Measurements from ENCODE around the gene ALPL. TPM values are rescaled to one million over a fixed set of nuclear protein-coding genes. Genes with fewer than 3 reads are reported as not detected.

The ALPL gene
- total RNA-seq, 1 experiment from 2014 or later, result 4.8 TPM

DNA sequence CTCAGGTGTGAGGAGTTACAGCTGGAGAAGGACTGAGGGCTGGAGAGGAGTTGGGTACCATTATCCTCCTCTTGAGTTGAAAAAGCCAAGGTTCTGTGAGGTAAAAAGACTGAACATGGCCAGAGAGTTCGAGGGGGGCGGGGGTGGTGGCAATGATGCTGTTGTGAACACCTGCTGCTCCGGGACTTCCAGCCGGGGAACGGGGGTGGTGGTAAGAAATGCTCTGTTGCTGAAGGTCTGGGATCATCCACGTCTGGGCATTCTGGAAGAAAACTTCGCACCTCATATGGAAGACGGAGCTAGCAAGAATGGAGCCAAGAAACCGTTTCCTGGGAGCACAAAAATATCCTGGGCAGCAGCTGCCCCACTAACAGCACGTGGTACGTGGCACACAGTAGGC, 20.1 kb upstream of the ALPL start:
- CTCF ChIA-PET, result no interaction called here
- POLR2A ChIA-PET (ENCODE audit: low non-redundant PET), result no interaction called here

DNA sequence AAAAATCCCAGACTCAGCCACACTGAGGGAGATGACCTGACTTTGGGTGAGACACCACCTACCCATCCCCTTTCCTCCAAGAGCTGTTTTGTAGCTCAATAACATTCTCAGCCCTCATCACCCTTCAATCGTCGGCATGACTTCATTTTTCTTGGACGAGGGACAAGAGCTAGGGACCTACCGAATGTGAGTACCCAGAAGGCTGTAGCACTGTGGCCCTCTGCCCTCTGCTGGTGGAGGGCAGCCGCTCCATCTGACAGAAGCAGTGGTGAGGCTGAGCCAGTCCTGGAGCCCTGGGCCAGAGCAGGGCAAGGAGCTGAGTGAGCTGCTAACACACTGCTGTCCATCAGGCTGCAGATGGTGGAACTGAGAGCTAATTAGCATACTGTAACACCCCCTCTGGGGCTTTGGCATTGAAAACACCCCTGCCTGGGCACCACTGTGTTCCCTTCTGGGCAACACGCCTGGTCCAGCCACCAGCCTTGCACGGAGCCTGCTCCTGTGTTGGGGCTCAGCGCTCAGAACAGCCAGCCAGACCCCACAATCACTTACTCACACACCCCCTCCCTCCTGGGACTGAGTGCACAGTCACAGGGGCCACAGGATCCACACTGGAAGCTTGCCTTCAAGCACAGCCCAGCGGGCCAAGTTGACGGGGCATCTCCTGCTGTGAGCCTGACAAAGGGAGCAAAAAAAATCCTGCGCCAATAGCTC, 18.3 kb upstream of the ALPL start:
- H3K27ac ChIP-seq (ENCODE audit: low read depth, low read length, poor library complexity, severe bottlenecking), result no peak overlapping the region
- no TSS peak for BruUV-seq (replicated peaks)
- no peaks in the 10 kb centered on the region for H3K36me3 ChIP-seq (ENCODE audit: insufficient read depth, low read length, poor library complexity, severe bottlenecking)
- intact Hi-C loops (cut with micrococcal nuclease; ENCODE audit: unreplicated experiment), result no loop called here
- no peak for TF ChIP-seq EZH2 (IDR thresholded peaks at IDR 0.05; ENCODE audit: borderline replicate concordance, low read depth, low read length, poor library complexity, severe bottlenecking)
- TF ChIP-seq, protein P1, sequence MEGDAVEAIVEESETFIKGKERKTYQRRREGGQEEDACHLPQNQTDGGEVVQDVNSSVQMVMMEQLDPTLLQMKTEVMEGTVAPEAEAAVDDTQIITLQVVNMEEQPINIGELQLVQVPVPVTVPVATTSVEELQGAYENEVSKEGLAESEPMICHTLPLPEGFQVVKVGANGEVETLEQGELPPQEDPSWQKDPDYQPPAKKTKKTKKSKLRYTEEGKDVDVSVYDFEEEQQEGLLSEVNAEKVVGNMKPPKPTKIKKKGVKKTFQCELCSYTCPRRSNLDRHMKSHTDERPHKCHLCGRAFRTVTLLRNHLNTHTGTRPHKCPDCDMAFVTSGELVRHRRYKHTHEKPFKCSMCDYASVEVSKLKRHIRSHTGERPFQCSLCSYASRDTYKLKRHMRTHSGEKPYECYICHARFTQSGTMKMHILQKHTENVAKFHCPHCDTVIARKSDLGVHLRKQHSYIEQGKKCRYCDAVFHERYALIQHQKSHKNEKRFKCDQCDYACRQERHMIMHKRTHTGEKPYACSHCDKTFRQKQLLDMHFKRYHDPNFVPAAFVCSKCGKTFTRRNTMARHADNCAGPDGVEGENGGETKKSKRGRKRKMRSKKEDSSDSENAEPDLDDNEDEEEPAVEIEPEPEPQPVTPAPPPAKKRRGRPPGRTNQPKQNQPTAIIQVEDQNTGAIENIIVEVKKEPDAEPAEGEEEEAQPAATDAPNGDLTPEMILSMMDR (conservative IDR thresholded peaks at IDR 0.05; ENCODE audit: low read depth, low read length), result peak; percentile 52
- POLR2A ChIA-PET (ENCODE audit: low non-redundant PET), result no interaction called here
- peaks cover 19% of the 10 kb centered on the region for H3K4me1 ChIP-seq (ENCODE audit: insufficient read depth, low read length, poor library complexity, severe bottlenecking)
- no peak overlapping the region for H3K4me3 ChIP-seq (ENCODE audit: low read depth, low read length, poor library complexity, severe bottlenecking)
- H3K9me3 ChIP-seq (ENCODE audit: low read depth, low read length, poor library complexity, severe bottlenecking), result peaks cover 5% of the 10 kb centered on the region
- CTCF ChIA-PET, result interaction anchor here (0.5 to 0.6 kb wide), 2 partner anchors 81 to 372 kb away, joined by 4 to 5 read pairs; no protein-coding TSS in a partner anchor
- DNase-seq (ENCODE audit: low spot score), result peak; percentile 69
- no peaks in the 10 kb centered on the region for H3K27me3 ChIP-seq (replicated peaks; ENCODE audit: insufficient read depth, low read depth, low read length, poor library complexity)

More for the DNA sequence above, 20.1 kb upstream of the ALPL start:
- Histone ChIP-seq H3K4me3 (ENCODE audit: low read depth, low read length, poor library complexity, severe bottlenecking) (no peak overlapping the region), H3K4me1 (ENCODE audit: insufficient read depth, low read length, poor library complexity, severe bottlenecking) (peaks cover 19% of the 10 kb centered on the region), H3K27ac (ENCODE audit: low read depth, low read length, poor library complexity, severe bottlenecking) (no peak overlapping the region), H3K36me3 (ENCODE audit: insufficient read depth, low read length, poor library complexity, severe bottlenecking) (no peaks in the 10 kb centered on the region), H3K9me3 (ENCODE audit: low read depth, low read length, poor library complexity, severe bottlenecking) (peaks cover 5% of the 10 kb centered on the region), H3K27me3 (replicated peaks; ENCODE audit: insufficient read depth, low read depth, low read length, poor library complexity) (no peaks in the 10 kb centered on the region)
- DNase-seq (ENCODE audit: low spot score), result no peak
- TF ChIP-seq EZH2 (IDR thresholded peaks at IDR 0.05; ENCODE audit: borderline replicate concordance, low read depth, low read length, poor library complexity, severe bottlenecking), result no peak
- TF ChIP-seq, protein P1 (conservative IDR thresholded peaks at IDR 0.05; ENCODE audit: low read depth, low read length), result no peak
- intact Hi-C loops (cut with micrococcal nuclease; ENCODE audit: unreplicated experiment), result no loop called here
- BruUV-seq (replicated peaks), result no TSS peak

DNA sequence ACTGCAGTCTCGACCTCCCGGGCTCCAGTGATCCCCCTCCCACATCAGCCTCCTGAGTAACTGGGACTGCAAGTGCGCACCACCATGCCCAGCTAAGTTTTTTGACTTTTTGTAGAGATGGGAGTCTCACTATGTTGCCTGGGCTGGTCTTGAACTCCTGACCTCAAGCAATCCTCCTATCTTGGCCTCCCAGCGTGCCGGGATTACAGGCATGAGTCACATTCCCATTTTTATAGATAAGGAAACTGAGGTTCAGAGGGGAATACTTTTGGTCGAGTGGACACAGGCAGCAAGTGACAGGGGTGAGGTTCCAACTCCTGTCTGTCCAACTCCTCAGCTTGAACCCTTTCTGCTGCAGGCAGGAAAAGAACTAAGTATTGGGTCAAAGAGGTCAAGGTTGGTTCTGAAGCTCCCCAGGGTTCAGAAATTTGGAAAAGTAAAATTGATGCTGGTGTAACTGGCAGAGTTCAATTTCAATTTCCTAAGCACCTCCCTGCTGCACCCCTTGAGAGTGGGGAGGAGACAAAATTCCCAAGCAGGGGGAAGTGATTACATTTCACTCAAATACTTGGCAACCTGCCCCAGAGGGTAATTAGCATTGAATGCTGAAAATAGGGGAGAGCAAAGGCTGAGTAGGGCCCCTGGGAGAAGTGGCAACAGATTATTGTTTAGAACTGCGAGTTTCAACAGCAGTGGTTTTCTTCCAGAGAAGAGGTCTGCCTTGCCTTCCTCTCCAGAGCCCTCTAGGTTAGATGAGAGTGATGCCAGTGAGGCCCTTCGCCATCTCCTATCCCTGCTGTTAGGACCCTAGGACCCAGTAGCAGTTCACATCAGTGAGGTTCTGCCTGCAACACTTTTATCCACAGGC, 17.5 kb upstream of the ALPL start:
- H3K4me3 ChIP-seq (ENCODE audit: low read depth, low read length, poor library complexity, severe bottlenecking), result no peak overlapping the region
- peaks cover 19% of the 10 kb centered on the region for H3K4me1 ChIP-seq (ENCODE audit: insufficient read depth, low read length, poor library complexity, severe bottlenecking)
- H3K36me3 ChIP-seq (ENCODE audit: insufficient read depth, low read length, poor library complexity, severe bottlenecking), result no peaks in the 10 kb centered on the region
- no peaks in the 10 kb centered on the region for H3K27me3 ChIP-seq (replicated peaks; ENCODE audit: insufficient read depth, low read depth, low read length, poor library complexity)
- no TSS peak for BruUV-seq (replicated peaks)
- TF ChIP-seq, protein P1 (conservative IDR thresholded peaks at IDR 0.05; ENCODE audit: low read depth, low read length), result no peak
- no peak for TF ChIP-seq EZH2 (IDR thresholded peaks at IDR 0.05; ENCODE audit: borderline replicate concordance, low read depth, low read length, poor library complexity, severe bottlenecking)
- ChIA-PET POLR2A (ENCODE audit: low non-redundant PET) (no interaction called here), CTCF (no interaction called here)
- peaks cover 5% of the 10 kb centered on the region for H3K9me3 ChIP-seq (ENCODE audit: low read depth, low read length, poor library complexity, severe bottlenecking)
- peak; percentile 96 for DNase-seq (ENCODE audit: low spot score)
- intact Hi-C loops (cut with micrococcal nuclease; ENCODE audit: unreplicated experiment), result no loop called here
- H3K27ac ChIP-seq (ENCODE audit: low read depth, low read length, poor library complexity, severe bottlenecking), result peak overlapping the region; percentile 47
